ENCODE data around the gene RAB11A. TPM values are rescaled to one million over a fixed set of nuclear protein-coding genes. Genes with fewer than 3 reads are reported as not detected.

RAB11A gene
- total RNA-seq, 1 donor from 2014 or later, result 247 TPM

DNA sequence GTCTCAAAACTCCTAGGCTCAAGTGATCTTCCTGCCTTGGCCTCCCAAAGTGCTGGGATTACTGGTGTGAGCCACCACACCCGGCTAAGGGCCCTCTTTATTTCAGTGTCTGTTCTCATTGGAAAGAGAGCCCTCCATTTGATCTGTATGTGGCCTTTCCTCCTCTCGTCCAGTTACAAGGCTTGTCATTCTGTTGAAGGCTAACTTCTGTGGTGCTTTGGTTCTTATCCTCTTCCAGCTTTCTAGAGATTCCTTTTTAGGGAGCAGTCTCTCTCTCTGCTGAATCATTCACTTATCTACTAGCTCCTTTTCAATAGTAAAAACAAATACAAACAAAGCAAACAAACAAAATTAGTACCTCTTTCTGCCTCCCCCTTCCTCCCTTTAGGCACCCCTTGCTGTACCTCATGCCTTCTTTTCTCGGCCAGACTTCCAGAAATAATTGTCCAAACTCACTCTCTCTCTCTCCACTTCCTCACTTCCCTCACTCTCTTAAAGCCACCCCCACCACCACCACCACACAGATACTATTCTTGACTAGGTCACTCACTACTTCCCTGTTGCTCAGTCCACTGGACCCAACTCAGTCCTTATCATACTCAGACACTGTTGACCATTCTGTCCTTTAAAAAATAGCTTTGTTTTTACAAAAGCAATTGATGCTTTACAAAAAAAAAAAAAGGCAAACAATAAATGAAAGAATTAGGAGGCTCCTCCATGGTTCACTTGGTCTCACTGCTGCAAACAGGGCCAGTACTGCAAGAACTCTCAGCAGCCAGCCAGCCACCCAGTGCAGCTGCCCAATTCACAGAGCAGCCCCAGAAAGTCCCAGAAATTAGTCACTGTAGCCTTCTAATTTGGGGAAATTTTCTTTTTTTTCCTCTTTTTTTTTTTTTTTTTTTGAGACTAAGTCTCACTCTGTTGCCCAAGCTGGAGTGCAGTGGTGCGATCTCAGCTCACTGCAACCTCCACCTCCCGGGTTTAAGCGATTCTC is 31.7 kb upstream of the RAB11A start:
- FAIRE-seq (no peak), DNase-seq (ENCODE audit: low read depth) (no peak)
- H2AFZ ChIP-seq (ENCODE audit: low read depth, low read length), result no peak overlapping the region
- Mint-ChIP-seq H3K36me3 (ENCODE audit: low read depth, unreplicated experiment) (no peaks in the 10 kb centered on the region), H3K4me3 (ENCODE audit: unreplicated experiment) (no peak overlapping the region), H3K27me3 (ENCODE audit: low read depth, unreplicated experiment) (no peaks in the 10 kb centered on the region), H3K27ac (ENCODE audit: unreplicated experiment) (peak overlapping the region; percentile 37), H3K4me1 (ENCODE audit: low read depth, unreplicated experiment) (peaks cover 11% of the 10 kb centered on the region), H3K9me3 (ENCODE audit: unreplicated experiment) (no peaks in the 10 kb centered on the region)
- H3K4me2 ChIP-seq (ENCODE audit: low read length), result no peak overlapping the region
- no peak overlapping the region for H3K4me3 ChIP-seq (ENCODE audit: insufficient read depth, low read depth, low read length)
- H3K4me1 ChIP-seq (ENCODE audit: insufficient read depth, low read length), result peaks cover 13% of the 10 kb centered on the region
- no peaks in the 10 kb centered on the region for H3K36me3 ChIP-seq (ENCODE audit: insufficient read depth, low read length)
- no peaks in the 10 kb centered on the region for H3K79me2 ChIP-seq (ENCODE audit: insufficient read depth, low read length)
- no peak for TF ChIP-seq EZH2 (IDR thresholded peaks at IDR 0.05; ENCODE audit: insufficient read depth, low read length)
- TF ChIP-seq, protein P1, sequence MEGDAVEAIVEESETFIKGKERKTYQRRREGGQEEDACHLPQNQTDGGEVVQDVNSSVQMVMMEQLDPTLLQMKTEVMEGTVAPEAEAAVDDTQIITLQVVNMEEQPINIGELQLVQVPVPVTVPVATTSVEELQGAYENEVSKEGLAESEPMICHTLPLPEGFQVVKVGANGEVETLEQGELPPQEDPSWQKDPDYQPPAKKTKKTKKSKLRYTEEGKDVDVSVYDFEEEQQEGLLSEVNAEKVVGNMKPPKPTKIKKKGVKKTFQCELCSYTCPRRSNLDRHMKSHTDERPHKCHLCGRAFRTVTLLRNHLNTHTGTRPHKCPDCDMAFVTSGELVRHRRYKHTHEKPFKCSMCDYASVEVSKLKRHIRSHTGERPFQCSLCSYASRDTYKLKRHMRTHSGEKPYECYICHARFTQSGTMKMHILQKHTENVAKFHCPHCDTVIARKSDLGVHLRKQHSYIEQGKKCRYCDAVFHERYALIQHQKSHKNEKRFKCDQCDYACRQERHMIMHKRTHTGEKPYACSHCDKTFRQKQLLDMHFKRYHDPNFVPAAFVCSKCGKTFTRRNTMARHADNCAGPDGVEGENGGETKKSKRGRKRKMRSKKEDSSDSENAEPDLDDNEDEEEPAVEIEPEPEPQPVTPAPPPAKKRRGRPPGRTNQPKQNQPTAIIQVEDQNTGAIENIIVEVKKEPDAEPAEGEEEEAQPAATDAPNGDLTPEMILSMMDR (IDR thresholded peaks at IDR 0.05; ENCODE audit: insufficient read depth, low read depth, low read length), result no peak
- H4K20me1 ChIP-seq (ENCODE audit: insufficient read depth, low read length), result no peaks in the 10 kb centered on the region
- H3K9ac ChIP-seq (ENCODE audit: low read length), result no peak overlapping the region
- H3K27ac ChIP-seq (ENCODE audit: low read depth, low read length), result no peak overlapping the region
- H3K27me3 ChIP-seq (ENCODE audit: insufficient read depth, low read length), result no peaks in the 10 kb centered on the region
- no peaks in the 10 kb centered on the region for H3K9me3 ChIP-seq (ENCODE audit: insufficient read depth, low read depth, low read length)

DNA sequence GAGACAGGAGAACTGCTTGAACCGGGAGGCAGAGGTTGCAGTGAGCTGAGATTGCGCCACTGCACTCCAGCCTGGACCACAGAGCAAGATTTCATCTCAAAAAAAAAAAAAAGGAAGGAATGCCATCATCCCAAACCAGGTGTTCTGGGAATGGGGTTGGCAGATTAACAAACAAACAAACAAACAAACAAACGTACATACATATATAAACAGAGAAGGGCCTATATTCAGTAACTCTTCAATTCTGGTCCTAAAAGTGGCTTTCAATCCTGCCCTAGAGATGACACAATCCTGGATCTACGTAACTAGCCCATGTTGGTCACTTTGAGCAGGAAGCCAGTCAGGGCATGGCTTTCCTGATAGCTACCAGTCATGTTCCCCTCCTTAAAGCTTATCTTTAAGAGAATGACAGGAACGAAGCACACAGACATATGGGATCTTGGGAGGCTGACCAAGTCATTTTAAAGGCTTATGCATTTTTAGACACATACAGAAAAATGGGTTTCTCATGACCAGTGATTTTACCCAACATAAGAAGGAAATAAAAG is 29.9 kb upstream of the RAB11A start:
- H3K27ac Mint-ChIP-seq (ENCODE audit: unreplicated experiment), result no peak overlapping the region
- H3K4me3 Mint-ChIP-seq (ENCODE audit: unreplicated experiment), result no peak overlapping the region
- Histone ChIP-seq H3K79me2 (ENCODE audit: insufficient read depth, low read length) (no peaks in the 10 kb centered on the region), H3K27me3 (ENCODE audit: insufficient read depth, low read length) (no peaks in the 10 kb centered on the region), H3K9ac (ENCODE audit: low read length) (no peak overlapping the region), H3K4me1 (ENCODE audit: insufficient read depth, low read length) (no peaks in the 10 kb centered on the region), H3K27ac (ENCODE audit: low read depth, low read length) (no peak overlapping the region), H3K4me3 (ENCODE audit: insufficient read depth, low read depth, low read length) (no peak overlapping the region), H2AFZ (ENCODE audit: low read depth, low read length) (no peak overlapping the region), H3K9me3 (ENCODE audit: insufficient read depth, low read depth, low read length) (no peaks in the 10 kb centered on the region), H3K4me2 (ENCODE audit: low read length) (no peak overlapping the region), H3K36me3 (ENCODE audit: insufficient read depth, low read length) (no peaks in the 10 kb centered on the region), H4K20me1 (ENCODE audit: insufficient read depth, low read length) (no peaks in the 10 kb centered on the region)
- peaks cover 5% of the 10 kb centered on the region for H3K4me1 Mint-ChIP-seq (ENCODE audit: low read depth, unreplicated experiment)
- no peak for FAIRE-seq
- no peaks in the 10 kb centered on the region for H3K27me3 Mint-ChIP-seq (ENCODE audit: low read depth, unreplicated experiment)
- no peak for TF ChIP-seq EZH2 (IDR thresholded peaks at IDR 0.05; ENCODE audit: insufficient read depth, low read length)
- TF ChIP-seq, protein P1 (IDR thresholded peaks at IDR 0.05; ENCODE audit: insufficient read depth, low read depth, low read length), result no peak
- no peaks in the 10 kb centered on the region for H3K36me3 Mint-ChIP-seq (ENCODE audit: low read depth, unreplicated experiment)
- H3K9me3 Mint-ChIP-seq (ENCODE audit: unreplicated experiment), result no peaks in the 10 kb centered on the region
- no peak for DNase-seq (ENCODE audit: low read depth)

All from astrocyte (in vitro differentiated cells and primary cell).